Activated CD4-positive, alpha-beta T cell treated with anti-CD3 and anti-CD28 coated beads for 4 hours (primary cell): ENCODE measurements around the gene GPR149.
"Not testable (repeated sequence)": the region's sequence is repeated elsewhere in the genome, so short reads cannot be mapped to it uniquely, and the experiment has no call there.

Experiments used
- DNase-seq, 2 donors: peaks; one replicate each; pipeline ENCODE4 v3.0.0-alpha.2; 2020

The GPR149 gene, protein sequence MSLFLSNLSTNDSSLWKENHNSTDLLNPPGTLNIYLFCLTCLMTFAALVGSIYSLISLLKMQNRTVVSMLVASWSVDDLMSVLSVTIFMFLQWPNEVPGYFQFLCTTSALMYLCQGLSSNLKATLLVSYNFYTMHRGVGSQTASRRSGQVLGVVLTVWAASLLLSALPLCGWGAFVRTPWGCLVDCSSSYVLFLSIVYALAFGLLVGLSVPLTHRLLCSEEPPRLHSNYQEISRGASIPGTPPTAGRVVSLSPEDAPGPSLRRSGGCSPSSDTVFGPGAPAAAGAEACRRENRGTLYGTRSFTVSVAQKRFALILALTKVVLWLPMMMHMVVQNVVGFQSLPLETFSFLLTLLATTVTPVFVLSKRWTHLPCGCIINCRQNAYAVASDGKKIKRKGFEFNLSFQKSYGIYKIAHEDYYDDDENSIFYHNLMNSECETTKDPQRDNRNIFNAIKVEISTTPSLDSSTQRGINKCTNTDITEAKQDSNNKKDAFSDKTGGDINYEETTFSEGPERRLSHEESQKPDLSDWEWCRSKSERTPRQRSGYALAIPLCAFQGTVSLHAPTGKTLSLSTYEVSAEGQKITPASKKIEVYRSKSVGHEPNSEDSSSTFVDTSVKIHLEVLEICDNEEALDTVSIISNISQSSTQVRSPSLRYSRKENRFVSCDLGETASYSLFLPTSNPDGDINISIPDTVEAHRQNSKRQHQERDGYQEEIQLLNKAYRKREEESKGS

DNA sequence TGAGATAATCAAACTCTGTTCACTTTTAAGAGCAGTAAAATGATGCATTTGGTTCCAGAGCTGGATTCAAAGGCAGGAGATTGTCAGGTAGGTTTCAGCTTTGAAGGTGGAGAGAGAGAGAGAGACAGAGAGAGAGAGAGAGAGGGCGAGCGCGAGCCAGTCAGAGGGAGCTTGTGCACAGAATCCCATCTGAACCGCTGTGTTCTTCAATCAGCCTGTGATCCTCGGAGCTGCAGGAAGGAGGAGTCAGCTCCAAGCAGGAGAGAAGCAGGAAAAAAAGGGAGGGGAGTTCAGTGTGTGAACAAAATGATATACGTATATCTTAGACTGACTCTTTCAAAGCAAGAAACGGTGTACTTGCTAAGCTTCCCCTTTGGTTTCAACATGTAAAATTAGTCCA is at the start of gene GPR149:
TSS of gene GPR149 (minus strand) at position 177 of the 400 bp plus-strand sequence. CDS start 575 bp downstream, outside the sequence.
- DNase-seq: no peak

- DNase-seq: no peak
These were observed 43.8 kb upstream of the GPR149 start for GRCh38 chr3:154473769-154474168.

DNA sequence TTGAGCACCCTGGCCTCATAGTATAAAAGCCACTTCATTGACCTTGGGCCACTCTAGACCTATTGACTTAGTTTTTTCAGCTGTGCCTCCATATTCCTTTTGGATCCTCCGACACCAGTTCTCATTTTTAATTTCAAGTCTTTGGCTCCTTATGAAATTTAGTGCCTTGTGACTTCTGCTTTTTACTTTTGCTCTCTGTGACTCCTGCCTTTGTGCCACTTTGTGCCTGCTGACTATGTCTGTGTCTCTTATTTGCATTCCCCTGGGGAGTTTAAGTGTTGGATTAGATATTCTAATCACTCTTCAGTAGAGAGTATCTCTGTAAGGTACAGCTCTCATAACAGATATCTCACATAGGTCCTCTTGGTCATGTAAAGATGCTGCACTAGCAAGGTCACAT is 39.6 kb upstream of the GPR149 start:
- no peak for DNase-seq

DNA sequence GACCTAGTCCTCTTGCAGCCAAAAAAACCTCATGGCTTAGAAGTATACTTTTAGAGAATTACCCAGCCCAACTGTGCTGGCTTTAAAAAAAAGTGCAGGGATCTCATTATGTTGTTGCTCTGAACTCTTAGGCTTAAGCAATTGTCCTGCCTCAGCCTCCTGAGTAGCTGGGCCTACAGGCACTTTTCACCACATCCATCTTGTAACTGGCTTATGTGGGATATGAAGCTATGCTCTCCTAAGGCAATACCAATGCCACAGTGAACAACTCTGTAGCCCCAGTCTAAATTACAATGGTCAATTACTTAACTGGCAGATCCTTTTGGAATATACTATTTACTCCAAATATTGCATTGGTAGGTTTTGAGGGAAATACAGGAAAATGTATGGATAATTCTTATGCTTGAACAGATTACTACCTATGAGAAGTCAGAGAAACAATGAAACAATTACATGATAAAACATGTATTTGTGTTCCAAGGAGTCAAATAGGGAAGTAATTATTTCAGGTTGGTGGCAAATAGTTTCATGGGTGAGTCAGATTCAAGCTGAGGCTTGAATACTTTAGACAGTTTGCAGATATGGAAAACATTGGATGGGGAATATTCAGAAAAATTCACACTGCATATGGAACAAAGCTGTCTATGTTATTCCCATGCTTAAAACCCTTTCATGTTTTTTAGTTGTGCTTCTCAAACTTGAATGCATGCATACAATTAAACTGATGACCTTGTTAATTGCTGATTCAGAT is 34.6 kb upstream of the GPR149 start:
- no peak for DNase-seq

GRCh38 chr3:154458560-154458959 is 28.6 kb upstream of the GPR149 start:
- no peak for DNase-seq

GRCh38 chr3:154439081-154439480 is 9.1 kb upstream of the GPR149 start:
- DNase-seq: not testable (repeated sequence)

DNA sequence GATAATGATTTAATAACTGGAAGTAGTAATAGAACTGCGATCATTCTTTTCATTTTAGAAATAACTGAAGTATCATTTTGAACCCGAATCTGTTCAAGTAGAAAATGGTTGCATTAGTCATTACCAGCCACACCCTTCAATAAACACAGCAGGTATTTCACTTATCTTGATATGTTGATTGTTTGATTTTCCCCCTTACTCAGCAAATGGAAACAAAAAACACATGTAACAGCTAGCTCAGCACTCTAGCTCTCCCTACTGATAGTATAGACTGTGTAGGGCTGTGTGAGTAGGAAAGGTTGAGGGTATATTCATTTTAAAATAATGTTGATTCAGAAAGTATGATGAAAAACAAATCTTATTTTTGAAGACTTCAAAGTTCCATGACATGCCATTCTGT is 1.1 kb upstream of the GPR149 start:
- DNase-seq: no peak

- no peak for DNase-seq
These were observed 1.4 kb downstream of the GPR149 start for GRCh38 chr3:154428286-154429206.

- DNase-seq: no peak
These were observed 2.2 kb downstream of the GPR149 start for GRCh38 chr3:154427685-154428285.

DNA sequence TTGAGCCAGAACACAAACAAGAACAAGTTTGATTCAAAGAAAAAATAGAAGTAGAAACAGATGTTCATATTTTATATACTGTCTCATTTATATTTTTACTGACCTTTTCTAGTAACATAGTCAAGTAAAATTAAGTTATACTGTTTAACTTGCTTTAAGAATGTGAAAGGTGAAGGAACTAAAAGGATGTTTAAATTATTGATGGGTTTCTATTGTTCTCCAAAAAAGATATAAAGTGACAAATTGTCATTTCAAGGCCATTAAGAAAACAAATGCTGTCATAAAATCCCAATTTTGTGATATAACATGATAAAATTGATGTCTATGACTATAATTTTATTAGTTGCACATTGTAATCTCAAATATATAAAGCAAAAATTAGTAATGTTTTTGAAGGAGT is 7.3 kb downstream of the GPR149 start:
- DNase-seq: no peak

DNA sequence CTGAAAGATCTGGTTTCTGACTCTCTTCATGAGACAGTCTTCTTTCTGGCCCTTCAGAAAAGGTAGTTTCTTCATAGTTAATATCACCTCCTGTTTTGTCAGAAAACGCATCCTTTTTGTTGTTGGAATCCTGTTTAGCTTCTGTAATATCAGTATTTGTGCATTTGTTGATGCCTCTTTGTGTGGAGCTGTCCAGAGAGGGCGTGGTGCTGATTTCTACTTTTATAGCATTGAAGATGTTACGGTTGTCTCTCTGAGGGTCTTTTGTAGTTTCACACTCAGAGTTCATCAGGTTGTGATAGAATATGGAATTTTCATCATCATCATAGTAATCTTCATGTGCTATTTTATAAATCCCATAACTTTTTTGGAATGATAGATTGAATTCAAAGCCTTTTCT is 8.9 kb downstream of the GPR149 start:
- no peak for DNase-seq

GRCh38 chr3:154398084-154398967 is 31.7 kb downstream of the GPR149 start:
- no peak for DNase-seq

- no peak for DNase-seq
These were observed 40.1 kb downstream of the GPR149 start for GRCh38 chr3:154389861-154390260.

GRCh38 chr3:154384479-154384878 is 45.5 kb downstream of the GPR149 start:
- DNase-seq: no peak

- DNase-seq: no peak
These were observed 51.7 kb downstream of the GPR149 start for GRCh38 chr3:154378311-154378710.

- DNase-seq: no peak
These were observed 62.8 kb downstream of the GPR149 start for GRCh38 chr3:154367221-154367620.

- DNase-seq: no peak
These were observed 65.1 kb downstream of the GPR149 start for GRCh38 chr3:154364849-154365248.

DNA sequence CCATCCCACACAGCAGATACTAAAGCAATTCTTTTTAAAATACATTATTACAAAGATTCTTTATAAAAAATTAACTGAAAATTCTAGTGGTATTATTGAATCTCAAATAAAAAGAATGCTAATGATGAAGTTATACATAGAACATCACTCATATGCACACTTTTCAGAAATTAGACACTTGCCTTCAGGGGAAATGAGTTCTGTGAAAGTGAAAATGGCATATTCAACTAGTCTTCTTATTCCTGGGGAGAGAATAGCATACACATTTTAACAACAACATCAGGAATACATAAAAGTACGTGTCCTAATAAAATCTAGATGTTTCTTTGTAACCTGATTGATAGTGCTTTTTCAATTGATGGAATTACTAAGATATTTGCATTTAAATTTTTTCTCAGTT is 68.9 kb downstream of the GPR149 start:
- no peak for DNase-seq

- no peak for DNase-seq
These were observed 74.0 kb downstream of the GPR149 start for GRCh38 chr3:154356009-154356408.

- no peak for DNase-seq
These were observed 80.8 kb downstream of the GPR149 start for GRCh38 chr3:154349223-154349622.
